Erythroblast (primary cell): ENCODE measurements around the gene LLGL2.

Source experiments
- DNase-seq, 2 experiments: peaks; one replicate each; lab custom pipeline; 2025; lab: John Stamatoyannopoulos, UW
- GATA1 ChIP-seq: IDR thresholded peaks from 2 replicates; pipeline ENCODE4 v1.6.1; 2011; ENCODE audit warnings: low read depth, mild to moderate bottlenecking, control low read depth, low read length, moderate library complexity
- POLR2A ChIP-seq: IDR thresholded peaks from 2 replicates; pipeline ENCODE4 v1.6.1; 2011; ENCODE audit warnings: mild to moderate bottlenecking, low read length

Gene LLGL2

GRCh38 chr17:75499313-75500022 lies 26.0 kb upstream of the LLGL2 start:
- TF ChIP-seq POLR2A (no peak), GATA1 (no peak)
- no peak for DNase-seq

- DNase-seq = no peak
- no peak for TF ChIP-seq POLR2A
- no peak for TF ChIP-seq GATA1
These were observed 24.9 kb upstream of the LLGL2 start for GRCh38 chr17:75500419-75501216.

GRCh38 chr17:75501378-75502071 lies 24.0 kb upstream of the LLGL2 start:
- TF ChIP-seq GATA1 (no peak), POLR2A (no peak)

GRCh38 chr17:75502072-75502720 lies 23.3 kb upstream of the LLGL2 start:
- no peak for DNase-seq
- TF ChIP-seq POLR2A (no peak), GATA1 (no peak)

More at GRCh38 chr17:75501378-75502071, 24.0 kb upstream of the LLGL2 start:
- no peak for DNase-seq

- TF ChIP-seq GATA1 = no peak
- TF ChIP-seq POLR2A = no peak
- DNase-seq = no peak
These were observed 22.7 kb upstream of the LLGL2 start for GRCh38 chr17:75502721-75503329.

GRCh38 chr17:75503337-75503950 lies 22.1 kb upstream of the LLGL2 start:
- no peak for DNase-seq
- TF ChIP-seq POLR2A = no peak

GRCh38 chr17:75503976-75504346 lies 21.5 kb upstream of the LLGL2 start:
- DNase-seq = no peak
- TF ChIP-seq GATA1 (no peak), POLR2A (no peak)

- peak; percentile 26 to 56 for DNase-seq
- no peak for TF ChIP-seq POLR2A
- no peak for TF ChIP-seq GATA1
These were observed 20.9 kb upstream of the LLGL2 start for GRCh38 chr17:75504347-75505151.

- TF ChIP-seq POLR2A (no peak), GATA1 (no peak)
- no peak for DNase-seq
These were observed 20.4 kb upstream of the LLGL2 start for GRCh38 chr17:75505152-75505409.

- no peak for DNase-seq
- TF ChIP-seq GATA1 = no peak
- no peak for TF ChIP-seq POLR2A
These were observed 19.9 kb upstream of the LLGL2 start for GRCh38 chr17:75505640-75506039.

GRCh38 chr17:75506134-75506533 lies 19.4 kb upstream of the LLGL2 start:
- no peak for DNase-seq
- TF ChIP-seq POLR2A (no peak), GATA1 (no peak)

GRCh38 chr17:75506888-75507287 lies 18.6 kb upstream of the LLGL2 start:
- DNase-seq = no peak
- TF ChIP-seq POLR2A (no peak), GATA1 (no peak)
